ENCODE data around the gene STX10. TPM values are rescaled to one million over a fixed set of nuclear protein-coding genes. Genes with fewer than 3 reads are reported as not detected.
A peak's percentile ranks its signal among the peaks of the same experiment; 100 is the strongest.

The STX10 gene
- total RNA-seq, 4 donors from 2014 or later, result 58.6 to 145 (median 86.6) TPM

DNA sequence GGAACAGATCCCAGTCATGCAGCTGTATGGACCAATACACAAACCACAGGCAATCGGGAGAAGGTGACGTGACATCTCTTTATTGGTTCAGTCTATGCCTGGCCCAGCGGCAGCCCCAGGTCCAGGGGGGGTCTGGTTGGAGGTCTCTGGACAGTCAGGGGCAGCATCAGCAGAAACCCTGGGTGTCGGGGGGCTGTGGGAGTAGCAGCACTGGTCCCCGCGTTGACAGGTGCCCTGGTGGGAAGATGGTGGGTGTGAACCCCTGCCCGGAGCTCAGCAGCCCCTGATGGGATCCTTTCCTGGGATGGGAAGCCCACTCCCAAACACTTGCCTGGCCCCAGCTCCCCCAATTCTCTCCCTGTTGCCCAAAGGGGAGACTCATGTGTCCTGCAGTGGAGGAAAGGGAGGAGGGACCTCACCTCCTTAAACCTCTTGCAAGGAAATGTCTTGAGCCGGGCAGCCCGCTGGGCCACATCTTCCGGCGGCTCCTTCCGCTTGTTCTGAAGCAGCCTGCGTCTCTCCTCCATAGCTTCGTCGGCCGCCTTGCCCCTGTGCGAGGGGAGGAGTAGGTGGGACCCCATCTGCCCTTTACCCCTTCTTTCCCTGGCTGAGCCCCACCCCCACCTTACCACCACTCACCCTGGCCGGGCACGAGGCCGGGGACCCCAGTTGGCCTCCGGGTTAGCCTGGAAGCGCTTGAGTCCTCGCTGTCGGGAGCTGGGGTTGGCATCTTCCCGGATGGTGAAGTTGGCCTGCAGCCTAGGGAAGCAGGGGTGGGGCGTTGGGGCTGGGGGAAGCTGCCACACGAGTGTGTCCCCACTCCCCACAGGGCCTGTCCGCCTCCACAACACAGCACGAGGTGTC, 45.1 kb downstream of the STX10 start:
- no peak for DNase-seq (ENCODE audit: low spot score in 2 of 2)
- WGBS, 2 donors, result 63 to 67% methylated on average over 29 of the region's 29 CpGs

DNA sequence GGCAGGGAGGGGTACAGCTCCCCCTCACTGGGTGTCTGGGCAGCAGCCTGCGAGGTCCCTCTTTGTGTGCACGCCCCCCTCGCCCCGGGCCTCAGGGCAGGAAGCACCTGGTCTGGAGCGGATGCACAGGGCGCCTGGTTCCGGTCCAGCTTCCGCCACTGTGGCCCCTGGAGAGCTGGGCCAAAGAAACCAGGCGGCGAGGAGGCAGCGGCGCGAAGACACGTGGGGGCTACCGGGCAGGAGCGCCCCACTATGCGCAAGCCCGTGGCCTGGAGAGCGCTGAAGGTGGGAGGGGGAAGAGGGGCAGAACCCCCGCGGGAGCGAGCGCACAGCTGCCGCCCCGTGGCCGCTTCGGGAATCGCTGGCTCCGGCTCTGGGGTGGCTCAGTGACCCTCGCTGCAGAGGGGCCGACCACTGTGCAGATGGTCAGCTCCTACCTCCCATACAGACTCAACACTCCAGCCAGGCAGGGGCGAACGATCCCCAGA, 45.8 kb downstream of the STX10 start:
- TF ChIP-seq, protein P1, sequence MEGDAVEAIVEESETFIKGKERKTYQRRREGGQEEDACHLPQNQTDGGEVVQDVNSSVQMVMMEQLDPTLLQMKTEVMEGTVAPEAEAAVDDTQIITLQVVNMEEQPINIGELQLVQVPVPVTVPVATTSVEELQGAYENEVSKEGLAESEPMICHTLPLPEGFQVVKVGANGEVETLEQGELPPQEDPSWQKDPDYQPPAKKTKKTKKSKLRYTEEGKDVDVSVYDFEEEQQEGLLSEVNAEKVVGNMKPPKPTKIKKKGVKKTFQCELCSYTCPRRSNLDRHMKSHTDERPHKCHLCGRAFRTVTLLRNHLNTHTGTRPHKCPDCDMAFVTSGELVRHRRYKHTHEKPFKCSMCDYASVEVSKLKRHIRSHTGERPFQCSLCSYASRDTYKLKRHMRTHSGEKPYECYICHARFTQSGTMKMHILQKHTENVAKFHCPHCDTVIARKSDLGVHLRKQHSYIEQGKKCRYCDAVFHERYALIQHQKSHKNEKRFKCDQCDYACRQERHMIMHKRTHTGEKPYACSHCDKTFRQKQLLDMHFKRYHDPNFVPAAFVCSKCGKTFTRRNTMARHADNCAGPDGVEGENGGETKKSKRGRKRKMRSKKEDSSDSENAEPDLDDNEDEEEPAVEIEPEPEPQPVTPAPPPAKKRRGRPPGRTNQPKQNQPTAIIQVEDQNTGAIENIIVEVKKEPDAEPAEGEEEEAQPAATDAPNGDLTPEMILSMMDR (IDR thresholded peaks at IDR 0.05), result peak; percentile 58 to 86 (median 76)
- TF ChIP-seq POLR2A (IDR thresholded peaks at IDR 0.05) (no peak), EP300 (IDR thresholded peaks at IDR 0.05) (peak; percentile 19 to 86)
- H3K27me3 ChIP-seq, result no peaks in the 10 kb centered on the region
- WGBS, 2 donors, result 17 to 29% methylated on average over 12 to 31 of the region's 33 CpGs
- peaks cover 0 to 49% (median 20%) of the 10 kb centered on the region in 4 donors for H3K4me1 ChIP-seq
- H3K9me3 ChIP-seq, result no peaks in the 10 kb centered on the region
- no peak for DNase-seq (ENCODE audit: low spot score in 2 of 2)
- H3K4me3 ChIP-seq, result peak overlapping the region in 2 of 4 donors; percentile 34 to 35
- H3K36me3 ChIP-seq, result peaks cover 0 to 40% (median 0%) of the 10 kb centered on the region in 3 donors
- peak overlapping the region in 3 of 4 donors; percentile 46 to 93 (median 81) for H3K27ac ChIP-seq

More for the DNA sequence above, 45.1 kb downstream of the STX10 start:
- Histone ChIP-seq H3K4me1 (peaks cover 0 to 47% (median 17%) of the 10 kb centered on the region in 4 donors), H3K4me3 (peak overlapping the region in 2 of 4 donors; percentile 34 to 35), H3K27me3 (no peaks in the 10 kb centered on the region), H3K36me3 (peaks cover 0 to 47% (median 0%) of the 10 kb centered on the region in 3 donors), H3K9me3 (no peaks in the 10 kb centered on the region), H3K27ac (peak overlapping the region in 3 of 4 donors; percentile 46 to 93 (median 81))
- TF ChIP-seq, protein P1 (IDR thresholded peaks at IDR 0.05), result peak in 1 of 5 experiments; percentile 17
- TF ChIP-seq POLR2A (IDR thresholded peaks at IDR 0.05), result no peak

DNA sequence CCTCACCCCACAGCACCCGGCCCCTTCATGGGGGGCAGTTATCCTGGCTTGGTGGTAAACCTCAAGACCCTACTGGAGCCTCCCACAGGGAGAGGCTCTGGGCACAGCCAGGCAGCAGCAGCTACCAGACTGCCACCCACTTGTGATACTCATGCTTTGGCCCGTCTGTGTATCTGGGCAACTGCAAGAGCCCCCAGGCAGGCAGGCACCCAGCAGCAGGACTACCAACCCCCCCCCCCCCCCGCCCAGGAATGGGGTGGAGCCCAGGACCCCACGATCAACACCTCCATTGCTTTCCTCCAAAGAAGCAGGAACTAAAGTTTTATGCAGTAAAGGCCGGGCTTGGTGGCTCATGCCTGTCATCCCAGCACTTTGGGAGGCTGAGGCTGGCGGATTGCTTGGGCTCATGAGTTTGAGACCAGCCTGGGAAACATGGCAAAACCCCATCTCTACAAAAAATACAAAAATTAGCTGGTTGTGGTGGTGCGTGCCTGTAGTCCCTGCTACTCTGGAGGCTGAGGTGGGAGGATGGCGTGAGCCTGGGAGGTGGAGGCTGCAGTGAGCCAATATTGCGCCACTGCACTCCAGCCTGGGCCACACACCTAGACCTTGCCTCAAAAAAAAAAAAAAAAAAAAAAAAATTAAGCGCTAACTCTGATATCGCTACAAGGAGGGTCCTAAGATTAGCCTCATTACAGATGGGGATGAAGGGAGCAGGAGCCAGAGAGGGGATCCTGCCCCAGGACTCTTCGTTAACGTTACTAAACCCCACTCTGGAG, 46.4 kb downstream of the STX10 start:
- TF ChIP-seq EP300 (IDR thresholded peaks at IDR 0.05) (no peak), POLR2A (IDR thresholded peaks at IDR 0.05) (no peak)
- TF ChIP-seq, protein P1 (IDR thresholded peaks at IDR 0.05), result no peak
- Histone ChIP-seq H3K4me3 (peak overlapping the region in 2 of 4 donors; percentile 34 to 35), H3K27ac (peak overlapping the region in 3 of 4 donors; percentile 81 to 93 (median 88)), H3K9me3 (no peaks in the 10 kb centered on the region), H3K4me1 (peaks cover 0 to 53% (median 23%) of the 10 kb centered on the region in 4 donors), H3K27me3 (no peaks in the 10 kb centered on the region), H3K36me3 (peaks cover 0 to 34% (median 0%) of the 10 kb centered on the region in 3 donors)
- WGBS, 2 donors, result 65 to 73% methylated on average over 12 to 13 of the region's 13 CpGs
- DNase-seq (ENCODE audit: low spot score in 2 of 2), result no peak

DNA sequence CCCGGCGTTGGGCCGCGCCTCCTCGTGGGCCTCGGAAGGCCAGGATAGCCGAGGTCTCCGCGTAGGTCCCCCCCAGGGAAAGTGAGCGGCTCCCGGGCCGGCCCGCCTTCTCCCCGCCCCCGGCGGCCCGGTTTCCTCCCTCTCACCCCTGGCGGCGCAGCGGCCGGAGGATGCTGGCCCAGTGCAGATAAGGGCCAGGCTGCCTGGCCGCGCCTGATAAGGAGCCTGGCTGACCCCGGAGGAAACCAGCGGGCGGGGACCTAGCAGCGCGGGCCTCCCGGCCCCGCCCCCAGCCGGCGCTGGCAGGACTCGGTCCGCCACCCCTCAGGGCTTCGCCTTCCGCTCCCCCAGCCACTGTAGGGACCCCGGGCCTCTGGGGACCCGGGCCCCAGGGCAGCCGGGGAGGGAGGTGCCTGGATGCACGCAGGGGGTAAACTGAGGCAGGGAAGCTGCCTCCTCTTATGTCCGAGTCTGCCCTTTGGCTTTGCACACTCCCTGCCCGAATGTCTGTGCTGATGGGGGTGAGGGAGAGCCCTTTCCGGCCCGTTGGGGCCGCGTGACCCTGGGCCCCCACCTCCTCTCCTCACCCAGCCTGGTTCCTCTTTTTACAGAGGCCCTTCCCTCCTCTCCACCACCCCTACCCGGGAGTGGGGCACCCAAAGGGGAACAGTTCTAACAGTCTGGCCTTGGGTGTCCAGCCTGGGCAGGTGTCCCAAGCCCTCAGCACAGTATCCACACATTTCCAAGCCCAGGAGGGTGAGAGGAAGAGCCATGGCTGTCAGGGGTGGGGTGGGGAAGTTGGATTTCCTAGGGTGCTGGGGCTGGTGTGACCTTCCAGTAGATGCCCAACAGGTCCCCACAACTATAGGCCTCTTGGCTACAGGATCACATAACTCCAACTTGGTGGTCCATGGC, 47.3 kb downstream of the STX10 start, which contains the start of gene LYL1:
Gene LYL1, minus strand, starts transcription at position 193 of the 915 bp plus-strand sequence. CDS start 1,687 bp downstream, outside the sequence.
- DNase-seq (ENCODE audit: low spot score in 2 of 2), result peak in 1 of 2 donors; percentile 43
- no peaks in the 10 kb centered on the region for H3K27me3 ChIP-seq
- TF ChIP-seq EP300 (IDR thresholded peaks at IDR 0.05) (peak; percentile 51 to 83), POLR2A (IDR thresholded peaks at IDR 0.05) (peak in 1 of 2 donors; percentile 33)
- TF ChIP-seq, protein P1 (IDR thresholded peaks at IDR 0.05), result no peak
- H3K4me1 ChIP-seq, result peaks cover 0 to 62% (median 30%) of the 10 kb centered on the region in 4 donors
- peak within 1 kb of the TSS; percentile 41 to 93 (median 84) for H3K27ac ChIP-seq
- peak within 1 kb of the TSS; percentile 27 to 61 (median 54) for H3K4me3 ChIP-seq
- H3K36me3 ChIP-seq, result peaks cover 0 to 27% (median 0%) of the 10 kb centered on the region in 3 donors
- H3K9me3 ChIP-seq, result no peaks in the 10 kb centered on the region
- whole genome bisulfite sequencing, 2 donors, result 0 to 3% methylated on average over 26 to 27 of the region's 47 CpGs

All from tibial nerve (tissue), 4 donors.